T47D (cell line): ENCODE results near the gene HAUS3.

Experiments used
- DNase-seq, 2 experiments: peaks; one replicate each; pipeline versions ENCODE4 v3.0.0 to v3.0.0-alpha.2; 2011 to 2012; ENCODE audit warnings: low read depth in 1 of 2, low spot score in 1 of 2
- JUND ChIP-seq: IDR thresholded peaks from 2 replicates; pipeline ENCODE4 v1.6.1; 2012; ENCODE audit warnings: low read depth
- in situ Hi-C: cut with HindIII; loops from 2 replicates; pipeline ENCODE4 v1.10.0; 2016; ENCODE audit warnings: low sequenced_read_pairs, low pct_unique_long_range_greater_than_20kb

Gene HAUS3

DNA sequence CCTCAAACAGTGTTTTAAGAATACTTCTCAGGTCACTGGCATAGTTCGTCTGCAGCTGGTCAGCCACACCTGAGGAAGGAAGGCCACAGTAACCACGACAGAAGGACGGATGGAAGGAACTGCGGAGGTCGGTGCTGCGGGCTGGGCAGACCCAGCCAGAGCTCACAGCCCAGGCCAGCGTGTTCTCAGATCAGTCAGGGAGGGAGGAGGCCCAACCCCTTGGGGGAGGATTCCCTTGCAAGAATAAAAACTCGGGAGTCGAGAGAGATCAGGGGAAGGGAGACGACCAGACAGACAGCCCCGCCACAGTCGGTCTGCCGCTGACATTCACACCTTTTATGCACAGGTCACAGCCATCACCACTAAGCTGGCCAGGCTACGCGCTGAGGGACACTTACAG lies 31.3 kb upstream of the HAUS3 start:
- TF ChIP-seq JUND = no peak
- in situ Hi-C loops = no loop called here
- DNase-seq = no peak

DNA sequence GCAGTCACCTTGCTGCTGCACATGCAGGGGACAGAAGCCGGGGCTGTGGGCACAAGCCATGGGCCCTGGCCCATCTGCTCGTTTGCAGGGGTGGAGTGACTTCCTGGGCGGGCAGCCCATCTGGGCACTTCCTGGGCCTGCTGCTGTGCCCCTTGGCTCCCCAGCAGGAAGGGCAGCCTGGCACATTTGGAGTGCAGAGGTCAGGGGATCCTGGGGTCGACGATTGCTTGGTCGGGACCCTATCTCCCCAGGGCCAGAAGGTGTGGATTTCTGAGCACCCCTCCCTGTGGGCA lies 30.9 kb upstream of the HAUS3 start:
- in situ Hi-C loops = no loop called here
- no peak for TF ChIP-seq JUND

DNA sequence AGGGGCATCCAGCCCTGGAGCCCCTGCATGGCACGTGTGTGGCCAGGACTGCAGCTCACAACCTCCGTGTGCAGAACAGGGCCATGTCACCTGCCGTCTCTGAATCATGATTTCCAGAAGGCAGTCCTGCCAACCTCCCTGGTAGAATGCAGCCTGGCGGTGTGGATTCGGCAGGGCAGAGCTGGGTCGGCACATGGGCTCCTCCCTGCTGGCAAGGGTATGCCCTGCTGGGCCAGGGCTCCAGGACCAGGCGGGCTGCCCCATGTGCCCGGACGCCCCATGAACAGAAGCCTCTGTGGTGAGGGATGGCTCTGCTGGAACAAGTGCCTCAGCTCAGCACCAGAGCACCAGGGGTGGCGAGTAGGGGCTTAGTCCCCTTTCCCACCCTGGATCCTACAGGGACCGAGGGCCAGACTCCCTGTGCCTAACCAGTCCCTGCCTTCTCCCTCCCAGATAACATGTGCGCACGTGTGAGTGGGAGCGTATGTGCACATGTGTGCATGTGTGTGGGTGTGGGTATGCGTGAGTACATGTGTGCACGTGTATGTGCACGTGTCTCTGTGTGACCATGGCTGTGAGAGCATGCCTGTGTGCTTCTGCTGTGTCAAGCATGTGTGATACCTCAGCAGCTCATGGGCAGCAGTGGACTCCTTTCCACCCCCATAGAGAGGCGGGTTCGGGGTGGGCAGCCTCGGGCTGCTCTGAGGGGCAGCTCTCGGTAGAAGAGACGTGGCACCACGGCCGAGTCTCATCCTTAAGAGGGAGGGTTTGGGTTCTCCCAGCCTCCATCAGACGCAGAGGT lies 30.3 kb upstream of the HAUS3 start:
- TF ChIP-seq JUND = no peak
- no peak for DNase-seq
- in situ Hi-C loops = no loop called here

More for the DNA sequence above, 30.9 kb upstream of the HAUS3 start:
- DNase-seq = no peak

DNA sequence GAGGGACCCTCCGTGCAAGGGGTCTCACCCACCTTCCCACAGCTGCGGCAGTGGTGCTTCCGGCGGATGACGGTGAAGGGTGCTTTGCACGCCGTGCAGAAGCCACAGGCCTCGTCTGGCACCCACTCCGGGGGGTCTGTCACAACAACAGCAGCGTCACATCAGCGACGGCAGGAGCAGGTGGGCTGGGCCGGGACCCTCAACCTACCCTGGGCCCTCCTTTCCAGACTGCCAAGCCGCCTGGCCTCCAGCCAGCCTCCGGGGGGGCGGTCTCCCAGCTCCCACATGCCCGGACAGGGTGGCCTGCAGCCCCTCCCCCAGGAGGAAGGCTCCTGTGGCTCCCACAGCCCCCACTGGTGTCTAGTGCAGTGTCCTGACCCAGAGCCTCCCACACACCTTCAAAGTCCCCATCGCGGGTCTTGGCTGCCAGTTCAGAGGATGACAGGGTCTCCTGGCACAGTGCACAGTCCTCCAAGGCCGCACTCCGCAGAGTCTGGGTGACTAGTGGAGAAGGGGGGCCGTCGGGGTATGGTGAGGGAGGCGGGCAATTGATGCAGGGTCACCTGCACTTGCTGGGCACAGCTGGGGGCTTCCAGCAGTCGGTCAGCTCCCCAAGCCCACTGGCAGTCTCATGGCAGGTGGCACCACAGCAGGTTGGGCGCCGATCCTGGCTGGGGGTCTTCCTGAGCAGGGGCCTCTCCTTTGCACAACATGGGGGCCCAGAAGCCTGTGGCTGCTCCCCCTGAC lies 29.5 kb upstream of the HAUS3 start:
- DNase-seq = no peak
- TF ChIP-seq JUND = no peak
- in situ Hi-C loops = no loop called here

DNA sequence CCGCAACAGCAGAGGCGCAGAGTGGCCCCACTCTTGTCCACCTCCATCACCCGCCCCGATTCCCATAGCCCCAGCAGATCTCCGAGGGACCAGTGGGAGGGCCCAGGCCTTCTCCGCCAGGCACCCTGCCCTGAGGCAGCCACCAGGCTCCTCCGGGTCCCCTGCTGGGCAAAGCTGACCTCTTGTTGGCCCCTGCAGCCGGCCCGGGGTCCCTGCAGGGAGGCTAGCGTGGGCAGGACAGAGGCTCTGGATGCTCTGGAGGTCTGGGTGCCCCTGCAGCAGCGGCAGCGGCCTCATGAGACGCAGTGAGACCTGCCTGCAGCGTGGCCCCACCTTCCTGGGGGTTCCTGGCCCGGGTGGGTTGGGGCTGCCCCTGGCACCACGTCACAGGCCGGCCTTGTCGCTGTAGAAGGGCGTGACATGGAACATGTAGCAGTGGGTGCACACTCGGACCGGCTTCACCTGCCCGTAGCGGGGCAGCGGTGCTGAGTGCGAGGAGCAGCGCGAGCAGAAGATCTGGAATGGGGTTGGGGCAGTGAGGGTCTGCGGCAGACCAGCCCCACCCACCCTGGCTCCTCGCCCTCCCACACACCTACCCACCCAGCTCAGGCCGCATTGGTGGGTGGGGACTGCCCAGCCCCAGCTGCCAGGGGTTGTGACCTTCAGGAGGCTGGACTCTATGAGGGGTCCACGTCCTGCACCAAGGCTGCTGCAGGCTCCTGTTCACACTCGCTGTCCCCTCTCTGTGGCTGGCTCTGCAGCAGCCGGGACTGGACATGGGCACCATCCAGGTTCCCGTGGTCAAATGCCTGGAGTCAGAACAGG lies 28.6 kb upstream of the HAUS3 start:
- DNase-seq = no peak
- no peak for TF ChIP-seq JUND
- in situ Hi-C loops = no loop called here

DNA sequence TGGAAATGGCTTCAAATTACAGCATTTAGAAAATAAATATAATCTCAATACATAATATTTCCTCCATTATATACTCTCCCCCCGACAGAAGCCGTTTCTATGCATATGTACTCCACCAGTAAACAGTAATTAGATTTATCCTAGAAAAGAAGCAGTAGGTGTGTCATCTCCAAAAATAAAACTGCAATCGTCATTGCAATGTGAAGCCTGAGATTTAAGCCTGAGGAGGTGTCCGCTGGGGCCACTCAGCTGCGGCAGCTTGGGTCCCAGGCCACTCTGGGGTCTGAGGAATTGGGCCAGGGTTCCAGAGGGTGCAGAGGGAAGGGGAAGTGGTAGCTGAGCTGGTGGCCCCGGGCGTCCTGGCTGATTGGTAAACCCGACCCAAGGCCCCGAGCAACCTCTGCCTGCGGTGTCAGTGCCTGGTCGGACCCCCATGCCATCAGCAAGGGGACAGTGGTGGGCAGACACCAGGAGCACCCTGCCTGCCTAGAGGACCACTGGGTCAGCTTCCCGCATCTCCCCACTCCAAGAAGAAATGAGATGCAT lies 27.8 kb upstream of the HAUS3 start:
- in situ Hi-C loops = no loop called here
- no peak for TF ChIP-seq JUND

DNA sequence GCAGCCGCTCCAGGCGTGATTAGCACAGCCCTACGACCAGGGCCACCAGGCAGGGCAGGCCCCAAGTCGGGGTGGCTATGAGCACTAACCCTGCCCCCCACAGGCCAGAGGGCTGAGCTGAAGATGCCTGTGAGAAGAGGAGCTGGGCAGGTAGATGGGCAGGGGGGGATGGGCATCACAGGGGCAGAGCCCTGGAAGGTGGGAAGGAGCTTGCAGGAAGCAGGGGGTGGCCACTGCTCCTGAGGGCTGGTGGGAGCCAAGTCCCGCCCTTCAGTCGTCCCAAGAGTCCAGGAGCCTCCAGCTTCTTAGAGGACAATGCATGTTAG lies 27.2 kb upstream of the HAUS3 start:
- TF ChIP-seq JUND = no peak
- in situ Hi-C loops = no loop called here
- no peak for DNase-seq

More for the DNA sequence above, 27.8 kb upstream of the HAUS3 start:
- no peak for DNase-seq

DNA sequence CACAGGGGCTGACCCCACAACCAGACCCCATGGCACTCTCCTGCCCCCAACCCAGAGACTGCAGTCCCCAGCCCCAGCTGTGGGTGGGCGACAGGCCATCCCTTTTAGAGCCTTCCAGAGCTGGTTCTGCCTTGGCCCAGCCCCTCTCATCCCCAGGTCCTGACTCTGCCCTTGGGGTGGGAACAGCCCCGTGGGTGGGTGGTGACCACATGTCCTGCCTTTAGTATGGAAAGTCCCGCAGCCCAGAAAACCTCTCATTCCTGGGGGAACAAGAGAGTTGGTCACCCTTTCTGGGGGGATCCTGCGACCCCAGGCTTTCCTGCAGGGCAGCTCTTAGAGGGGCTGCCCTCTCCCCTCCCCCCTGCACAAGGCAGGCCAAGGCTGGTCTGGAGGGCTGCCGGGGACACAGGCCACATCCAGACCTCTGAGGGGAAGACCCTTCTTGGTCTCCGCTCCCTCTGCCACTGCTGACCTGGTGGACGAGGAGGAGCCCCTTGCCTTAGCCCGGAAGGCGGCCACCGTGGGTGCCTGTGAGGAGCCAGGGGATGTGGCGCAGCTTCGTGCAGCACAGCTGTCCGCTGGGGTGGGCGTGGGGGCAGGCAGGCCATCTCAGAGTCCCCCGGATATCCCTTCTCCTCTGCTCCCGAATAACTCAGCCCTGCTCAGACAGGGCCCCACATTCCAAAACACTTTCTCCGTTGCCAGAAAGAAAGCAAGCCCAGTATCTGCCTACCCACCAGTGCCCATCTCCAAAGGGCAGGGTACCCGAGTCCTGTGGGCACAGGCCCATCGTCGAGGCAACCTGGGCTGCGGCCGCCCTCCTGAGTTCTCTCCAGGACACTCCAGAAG lies 26.7 kb upstream of the HAUS3 start:
- in situ Hi-C loops = no loop called here
- TF ChIP-seq JUND = no peak
- DNase-seq = no peak

DNA sequence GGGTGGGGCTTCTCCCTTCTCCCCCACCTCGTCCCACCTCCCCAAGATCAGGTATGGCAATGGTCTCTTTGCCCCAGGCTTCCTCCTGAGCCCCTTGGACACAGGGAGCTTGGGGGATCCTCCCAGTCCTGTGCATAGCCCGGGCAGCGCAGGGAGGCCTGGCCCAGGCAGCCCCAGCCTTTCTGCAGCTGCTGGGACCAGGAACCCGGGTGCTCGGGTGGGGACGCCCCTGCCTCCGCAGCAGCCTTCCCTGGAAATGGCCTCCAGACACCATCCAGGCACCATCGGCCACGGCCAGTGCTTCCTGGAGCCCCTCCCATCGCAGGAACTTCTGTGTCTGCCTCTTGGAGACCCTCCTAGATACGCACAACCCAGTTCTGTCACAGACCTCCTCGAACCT lies 25.9 kb upstream of the HAUS3 start:
- in situ Hi-C loops = no loop called here
- DNase-seq = no peak
- no peak for TF ChIP-seq JUND

DNA sequence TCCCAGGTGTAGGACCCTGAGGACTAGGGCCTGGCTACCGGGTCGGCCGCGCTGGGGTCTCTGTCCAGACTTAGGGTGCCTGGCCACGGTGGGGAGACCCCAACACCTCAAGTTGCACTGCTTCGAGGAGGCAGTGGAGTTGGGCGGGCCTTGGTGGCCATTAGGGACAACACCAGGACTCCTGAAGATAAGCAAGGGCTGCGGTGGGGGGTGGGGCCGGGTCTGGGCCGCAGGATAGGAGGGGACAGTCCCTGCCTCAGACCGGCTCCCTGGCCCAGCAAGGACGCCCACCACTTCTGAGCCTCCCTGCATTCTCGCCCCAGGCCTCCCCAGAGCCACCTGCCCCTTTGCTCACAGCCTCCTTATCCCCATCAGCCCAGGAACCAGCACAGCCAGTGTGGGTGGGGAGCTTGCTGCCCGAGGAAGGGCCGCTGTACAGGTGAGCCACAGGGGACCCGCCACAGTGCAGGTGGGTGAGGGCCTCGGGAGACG lies 25.4 kb upstream of the HAUS3 start:
- no peak for DNase-seq
- no peak for TF ChIP-seq JUND
- in situ Hi-C loops = no loop called here

DNA sequence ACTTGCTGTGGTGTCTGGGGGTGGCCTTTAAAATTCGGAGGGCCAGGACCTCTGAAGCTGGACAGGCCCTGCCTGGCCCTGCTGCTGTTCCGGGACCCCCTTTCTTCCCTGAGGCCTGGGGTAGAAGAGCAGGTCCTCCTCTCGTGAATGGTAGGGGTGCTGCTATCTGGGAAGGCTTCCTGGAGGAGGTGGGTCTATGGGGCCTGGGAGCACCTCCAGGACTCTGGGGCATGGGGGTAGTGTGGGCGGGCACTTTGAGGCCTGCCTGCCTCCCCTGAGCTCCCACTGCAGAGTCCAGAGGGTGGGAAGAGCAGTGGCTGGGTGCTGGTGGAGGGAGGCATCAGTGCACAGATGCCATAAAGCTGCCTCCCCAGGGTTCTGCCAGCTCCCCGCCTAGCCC lies 24.9 kb upstream of the HAUS3 start:
- in situ Hi-C loops = no loop called here
- DNase-seq = no peak
- no peak for TF ChIP-seq JUND

DNA sequence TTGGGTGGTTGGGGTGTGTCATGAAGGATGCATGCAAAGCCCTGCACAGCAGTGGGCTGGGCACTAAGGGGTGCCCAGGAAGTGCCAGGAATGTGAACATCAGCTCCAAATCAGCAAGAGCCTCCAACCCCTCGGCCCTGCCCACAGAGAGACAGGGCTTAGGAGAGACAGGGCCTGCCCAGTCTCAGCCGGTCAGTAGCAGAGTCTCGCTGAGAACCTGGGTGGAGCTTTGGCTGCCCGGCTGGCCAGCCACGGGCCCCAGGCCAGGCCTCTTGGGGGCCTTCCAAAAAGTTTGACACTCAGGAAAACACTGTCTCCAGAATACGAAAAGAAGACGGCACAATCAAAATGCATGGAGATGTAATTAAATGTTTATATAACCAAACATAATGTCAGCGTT lies 24.3 kb upstream of the HAUS3 start:
- no peak for DNase-seq
- no peak for TF ChIP-seq JUND
- in situ Hi-C loops = no loop called here
